ENCODE results near the gene REXO5. TPM values are rescaled to one million over a fixed set of nuclear protein-coding genes. Genes with fewer than 3 reads are reported as not detected.

Gene REXO5
- total and polyA plus RNA-seq, 2 donors (not counting 3 experiments of a cell fraction or from before 2014, with no cell fraction given): 2.3 to 11.5 TPM

GRCh38 chr16:20897253-20897897, 91.0 kb downstream of the REXO5 start:
- no peak overlapping the region for H3K27ac ChIP-seq (ENCODE audit: insufficient read depth, low read depth, low read length)
- CTCF ChIA-PET: interaction anchor here (1.1 to 3.6 kb wide), 5 partner anchors 10 to 262 kb away, joined by 3 to 33 read pairs (median 5); no protein-coding TSS in a partner anchor
- FAIRE-seq: no peak
- peaks cover 7 to 25% of the 10 kb centered on the region in 2 experiments for H3K36me3 ChIP-seq (ENCODE audit: control insufficient read depth in 2 of 2, extremely low read depth in 1 of 2, insufficient read depth in 2 of 2, low read length in 2 of 2)
- POLR2A ChIA-PET: interaction anchor here (1.1 kb wide), 1 partner anchor 44 kb away, joined by 3 read pairs; no protein-coding TSS in a partner anchor
- H2AFZ ChIP-seq (ENCODE audit: low read depth, low read length): no peak overlapping the region
- H3K9ac ChIP-seq (replicated peaks; ENCODE audit: extremely low read depth, insufficient read depth, low read length): no peak overlapping the region
- peaks cover 89% of the 10 kb centered on the region for H3K79me2 ChIP-seq (ENCODE audit: control insufficient read depth, insufficient read depth, low read length)
- TF ChIP-seq MYC (IDR thresholded peaks at IDR 0.05; ENCODE audit: low read depth, low read length) (no peak), JUN (IDR thresholded peaks at IDR 0.05; ENCODE audit: borderline replicate concordance, insufficient read depth, insufficient read length, low read depth) (no peak), CTCF (IDR thresholded peaks at IDR 0.05; ENCODE audit: extremely low read depth in 1 of 2, insufficient read depth in 1 of 2, low read depth in 1 of 2, low read length in 2 of 2) (no peak), POLR2AphosphoS5 (IDR thresholded peaks at IDR 0.05; ENCODE audit: insufficient read depth, low read depth, low read length) (no peak), GATA2 (IDR thresholded peaks at IDR 0.05; ENCODE audit: insufficient read depth, insufficient read length, low read depth, low read length) (no peak), POLR2A (IDR thresholded peaks at IDR 0.05; ENCODE audit: low read depth, low read length) (peak; percentile 52), MAX (IDR thresholded peaks at IDR 0.05; ENCODE audit: insufficient read depth, insufficient read length) (no peak)
- H3K4me1 ChIP-seq (ENCODE audit: control insufficient read depth, extremely low read depth, insufficient read depth, low read length): peaks cover 30% of the 10 kb centered on the region
- intact Hi-C loops (cut with micrococcal nuclease) (no loop called here), dilution Hi-C loops (cut with MboI; ENCODE audit: extremely low pct_ligation_motif_present, low sequenced_read_pairs) (no loop called here)
- H3K27me3 ChIP-seq (ENCODE audit: control insufficient read depth in 2 of 2, insufficient read depth in 2 of 2, low read length in 2 of 2): no peaks in the 10 kb centered on the region
- H3K4me2 ChIP-seq (ENCODE audit: insufficient read depth, low read length): peak overlapping the region; percentile 92
- no peaks in the 10 kb centered on the region for H3K9me3 ChIP-seq (replicated peaks; ENCODE audit: control insufficient read depth, insufficient read depth, low read length)
- H3K9me1 ChIP-seq (replicated peaks; ENCODE audit: control insufficient read depth, extremely low read depth, insufficient read depth, low read length): no peaks in the 10 kb centered on the region
- H3K4me3 ChIP-seq (replicated peaks in 1 of 3; ENCODE audit: insufficient read depth in 1 of 3, low read depth in 1 of 3, low read length in 3 of 3): peak overlapping the region in 2 of 3 experiments; percentile 83 to 96
- H4K20me1 ChIP-seq (replicated peaks; ENCODE audit: control insufficient read depth, extremely low read depth, insufficient read depth, low read length): no peaks in the 10 kb centered on the region
- BruUV-seq (replicated peaks): no TSS peak
- no peak for DNase-seq (ENCODE audit: low read depth, low spot score)

Data from endothelial cell of umbilical vein (primary cell).